HFF-Myc (cell line): ENCODE results near the gene MZF1.
"Not testable (repeated sequence)": the region's sequence is repeated elsewhere in the genome, so short reads cannot be mapped to it uniquely, and the experiment has no call there.

Experiments
- DNase-seq: peaks from one replicate; pipeline ENCODE4 v3.0.0-alpha.2; 2011; ENCODE audit warnings: low read depth; ENCODE audit errors: extremely low read depth
- H3K4me3 ChIP-seq: replicated peaks from 2 replicates; pipeline ENCODE4 v1.5.1; 2011; ENCODE audit warnings: low read depth, mild to moderate bottlenecking, control low read depth, low read length
- CTCF ChIP-seq: IDR thresholded peaks from 2 replicates; pipeline ENCODE4 v1.5.1; 2012; ENCODE audit warnings: mild to moderate bottlenecking, low read depth, low read length, control low read depth; ENCODE audit errors: missing control alignments

The MZF1 gene

GRCh38 chr19:58547323-58548312 is 25.5 kb downstream of the MZF1 start:
- no peak for DNase-seq
- H3K4me3 ChIP-seq: peak overlapping the region; percentile 98
- no peak for TF ChIP-seq CTCF

- peak overlapping the region; percentile 98 for H3K4me3 ChIP-seq
- TF ChIP-seq CTCF: no peak
- no peak for DNase-seq
Measured at GRCh38 chr19:58546019-58546530, 27.1 kb downstream of the MZF1 start.

GRCh38 chr19:58545286-58546018 is 27.7 kb downstream of the MZF1 start:
- TF ChIP-seq CTCF: no peak
- no peak for DNase-seq
- peak overlapping the region; percentile 98 for H3K4me3 ChIP-seq

- DNase-seq: no peak
- no peak for TF ChIP-seq CTCF
- peak overlapping the region; percentile 98 for H3K4me3 ChIP-seq
Measured at GRCh38 chr19:58544591-58545285, 28.4 kb downstream of the MZF1 start.

- TF ChIP-seq CTCF: no peak
- peak within 1 kb of the TSS; percentile 98 for H3K4me3 ChIP-seq
- peak; percentile 98 for DNase-seq
Measured at GRCh38 chr19:58543826-58544590, 29.1 kb downstream of the MZF1 start, which contains the start of gene TRIM28. TRIM28 (plus strand) TSS chr19:58544064; CDS start chr19:58544758, 694 bp downstream.

- DNase-seq, H3K4me3 ChIP-seq: not testable (repeated sequence)
Measured at GRCh38 chr19:58542641-58543372, 30.3 kb downstream of the MZF1 start.

- H3K4me3 ChIP-seq, DNase-seq: not testable (repeated sequence)
Measured at GRCh38 chr19:58539169-58539559, 34.0 kb downstream of the MZF1 start.
